ENCODE data around the gene TNRC6B.

DNA sequence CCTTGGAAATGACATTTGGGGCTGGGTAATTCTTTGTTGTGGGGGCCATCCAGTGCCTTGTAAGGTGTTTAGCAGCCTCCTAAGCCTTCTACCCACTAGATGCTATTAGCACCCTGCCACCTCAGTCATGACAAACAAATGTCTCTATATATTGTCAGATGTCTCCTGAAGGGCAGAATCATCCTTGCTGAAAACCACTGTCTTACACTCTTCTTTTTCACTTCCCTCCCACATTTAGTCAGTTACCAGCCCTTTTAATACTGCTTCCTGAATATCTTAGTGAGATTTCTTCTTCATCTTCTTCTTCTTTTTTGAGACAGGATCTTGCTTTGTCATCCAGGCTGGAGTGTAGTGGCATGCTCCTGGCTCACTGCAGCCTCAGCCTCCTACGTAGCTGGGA is 33.1 kb downstream of the TNRC6B start:
- TF ChIP-seq, protein P1, sequence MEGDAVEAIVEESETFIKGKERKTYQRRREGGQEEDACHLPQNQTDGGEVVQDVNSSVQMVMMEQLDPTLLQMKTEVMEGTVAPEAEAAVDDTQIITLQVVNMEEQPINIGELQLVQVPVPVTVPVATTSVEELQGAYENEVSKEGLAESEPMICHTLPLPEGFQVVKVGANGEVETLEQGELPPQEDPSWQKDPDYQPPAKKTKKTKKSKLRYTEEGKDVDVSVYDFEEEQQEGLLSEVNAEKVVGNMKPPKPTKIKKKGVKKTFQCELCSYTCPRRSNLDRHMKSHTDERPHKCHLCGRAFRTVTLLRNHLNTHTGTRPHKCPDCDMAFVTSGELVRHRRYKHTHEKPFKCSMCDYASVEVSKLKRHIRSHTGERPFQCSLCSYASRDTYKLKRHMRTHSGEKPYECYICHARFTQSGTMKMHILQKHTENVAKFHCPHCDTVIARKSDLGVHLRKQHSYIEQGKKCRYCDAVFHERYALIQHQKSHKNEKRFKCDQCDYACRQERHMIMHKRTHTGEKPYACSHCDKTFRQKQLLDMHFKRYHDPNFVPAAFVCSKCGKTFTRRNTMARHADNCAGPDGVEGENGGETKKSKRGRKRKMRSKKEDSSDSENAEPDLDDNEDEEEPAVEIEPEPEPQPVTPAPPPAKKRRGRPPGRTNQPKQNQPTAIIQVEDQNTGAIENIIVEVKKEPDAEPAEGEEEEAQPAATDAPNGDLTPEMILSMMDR (IDR thresholded peaks at IDR 0.05), result no peak
- TF ChIP-seq EZH2phosphoT487 (IDR thresholded peaks at IDR 0.05) (no peak), EZH2 (IDR thresholded peaks at IDR 0.05) (no peak)

All from neural progenitor cell (in vitro differentiated cells).